SK-N-SH treated with all-trans-retinoic acid at 6 μM for 48 hours (cell line): ENCODE data around the gene IZUMO2.

Experiments used
- TCF4 ChIP-seq: fragments of 250-450 bp; sonication (Bioruptor Pico); IDR thresholded peaks from 2 replicates; pipeline ENCODE4 v1.8.0; 2021; ENCODE audit warnings: mild to moderate bottlenecking, moderate library complexity, borderline replicate concordance
- ZFP3 ChIP-seq: fragments of 250-450 bp; sonication (Bioruptor Pico); IDR thresholded peaks from 2 replicates; pipeline ENCODE4 v1.5.0; 2020; ENCODE audit warnings: mild to moderate bottlenecking, moderate library complexity
- ZFP30 ChIP-seq: fragments of 450-650 bp; formaldehyde crosslinking; IDR thresholded peaks from 2 replicates; pipeline ENCODE4 v1.5.0; 2022; ENCODE audit warnings: mild to moderate bottlenecking, moderate library complexity
- TF ChIP-seq, protein P1 (sequence below): fragments of 250-450 bp; sonication (Bioruptor Pico); IDR thresholded peaks from 2 replicates; pipeline ENCODE4 v1.5.0; 2020; ENCODE audit warnings: mild to moderate bottlenecking, moderate library complexity
- TF ChIP-seq, protein P2 (sequence below): fragments of 250-450 bp; sonication (Bioruptor Pico); IDR thresholded peaks from 2 replicates; pipeline ENCODE4 v1.8.0; 2021; ENCODE audit warnings: low read depth, mild to moderate bottlenecking, moderate library complexity, borderline replicate concordance

DNA sequence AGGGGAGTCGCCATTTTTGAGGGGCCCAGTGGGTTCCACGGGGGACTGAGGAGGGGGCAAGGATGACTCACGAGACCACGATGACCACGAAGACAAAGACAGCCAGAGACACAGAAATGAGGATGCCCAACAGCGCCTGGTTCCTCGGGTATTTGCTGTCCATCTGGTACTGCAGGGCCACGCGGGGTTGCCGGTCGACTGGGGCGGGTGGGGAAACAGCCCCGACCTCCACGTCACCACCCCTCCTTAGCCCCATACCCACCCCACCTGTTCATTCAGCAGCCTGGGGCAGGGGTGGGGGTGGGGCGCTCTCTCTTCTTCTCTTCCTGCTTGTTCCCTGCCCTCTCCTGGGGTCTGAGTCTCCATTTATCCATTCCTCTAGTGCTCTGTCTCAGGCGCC, 8.6 kb downstream of the IZUMO2 start:
- TF ChIP-seq ZFP30 (CRISPR knock-in tag) (no peak), TCF4 (CRISPR knock-in tag) (no peak), ZFP3 (CRISPR knock-in tag) (no peak)
- TF ChIP-seq, protein P1, sequence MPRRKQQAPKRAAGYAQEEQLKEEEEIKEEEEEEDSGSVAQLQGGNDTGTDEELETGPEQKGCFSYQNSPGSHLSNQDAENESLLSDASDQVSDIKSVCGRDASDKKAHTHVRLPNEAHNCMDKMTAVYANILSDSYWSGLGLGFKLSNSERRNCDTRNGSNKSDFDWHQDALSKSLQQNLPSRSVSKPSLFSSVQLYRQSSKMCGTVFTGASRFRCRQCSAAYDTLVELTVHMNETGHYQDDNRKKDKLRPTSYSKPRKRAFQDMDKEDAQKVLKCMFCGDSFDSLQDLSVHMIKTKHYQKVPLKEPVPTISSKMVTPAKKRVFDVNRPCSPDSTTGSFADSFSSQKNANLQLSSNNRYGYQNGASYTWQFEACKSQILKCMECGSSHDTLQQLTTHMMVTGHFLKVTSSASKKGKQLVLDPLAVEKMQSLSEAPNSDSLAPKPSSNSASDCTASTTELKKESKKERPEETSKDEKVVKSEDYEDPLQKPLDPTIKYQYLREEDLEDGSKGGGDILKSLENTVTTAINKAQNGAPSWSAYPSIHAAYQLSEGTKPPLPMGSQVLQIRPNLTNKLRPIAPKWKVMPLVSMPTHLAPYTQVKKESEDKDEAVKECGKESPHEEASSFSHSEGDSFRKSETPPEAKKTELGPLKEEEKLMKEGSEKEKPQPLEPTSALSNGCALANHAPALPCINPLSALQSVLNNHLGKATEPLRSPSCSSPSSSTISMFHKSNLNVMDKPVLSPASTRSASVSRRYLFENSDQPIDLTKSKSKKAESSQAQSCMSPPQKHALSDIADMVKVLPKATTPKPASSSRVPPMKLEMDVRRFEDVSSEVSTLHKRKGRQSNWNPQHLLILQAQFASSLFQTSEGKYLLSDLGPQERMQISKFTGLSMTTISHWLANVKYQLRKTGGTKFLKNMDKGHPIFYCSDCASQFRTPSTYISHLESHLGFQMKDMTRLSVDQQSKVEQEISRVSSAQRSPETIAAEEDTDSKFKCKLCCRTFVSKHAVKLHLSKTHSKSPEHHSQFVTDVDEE (CRISPR knock-in tag) = no peak
- TF ChIP-seq, protein P2, sequence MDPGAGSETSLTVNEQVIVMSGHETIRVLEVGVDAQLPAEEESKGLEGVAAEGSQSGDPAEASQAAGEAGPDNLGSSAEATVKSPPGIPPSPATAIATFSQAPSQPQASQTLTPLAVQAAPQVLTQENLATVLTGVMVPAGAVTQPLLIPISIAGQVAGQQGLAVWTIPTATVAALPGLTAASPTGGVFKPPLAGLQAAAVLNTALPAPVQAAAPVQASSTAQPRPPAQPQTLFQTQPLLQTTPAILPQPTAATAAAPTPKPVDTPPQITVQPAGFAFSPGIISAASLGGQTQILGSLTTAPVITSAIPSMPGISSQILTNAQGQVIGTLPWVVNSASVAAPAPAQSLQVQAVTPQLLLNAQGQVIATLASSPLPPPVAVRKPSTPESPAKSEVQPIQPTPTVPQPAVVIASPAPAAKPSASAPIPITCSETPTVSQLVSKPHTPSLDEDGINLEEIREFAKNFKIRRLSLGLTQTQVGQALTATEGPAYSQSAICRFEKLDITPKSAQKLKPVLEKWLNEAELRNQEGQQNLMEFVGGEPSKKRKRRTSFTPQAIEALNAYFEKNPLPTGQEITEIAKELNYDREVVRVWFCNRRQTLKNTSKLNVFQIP (CRISPR knock-in tag) = no peak
